NCI-H2171 treated with DMSO at 0.1 percent for 48 hours (cell line): ENCODE data around the gene ATF4.
A peak's percentile ranks its signal among the peaks of the same experiment; 100 is the strongest.

Source experiments
- DNase-seq: peaks from one replicate; lab custom pipeline; 2025; lab: John Stamatoyannopoulos, UW

ATF4 gene, protein sequence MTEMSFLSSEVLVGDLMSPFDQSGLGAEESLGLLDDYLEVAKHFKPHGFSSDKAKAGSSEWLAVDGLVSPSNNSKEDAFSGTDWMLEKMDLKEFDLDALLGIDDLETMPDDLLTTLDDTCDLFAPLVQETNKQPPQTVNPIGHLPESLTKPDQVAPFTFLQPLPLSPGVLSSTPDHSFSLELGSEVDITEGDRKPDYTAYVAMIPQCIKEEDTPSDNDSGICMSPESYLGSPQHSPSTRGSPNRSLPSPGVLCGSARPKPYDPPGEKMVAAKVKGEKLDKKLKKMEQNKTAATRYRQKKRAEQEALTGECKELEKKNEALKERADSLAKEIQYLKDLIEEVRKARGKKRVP

DNA sequence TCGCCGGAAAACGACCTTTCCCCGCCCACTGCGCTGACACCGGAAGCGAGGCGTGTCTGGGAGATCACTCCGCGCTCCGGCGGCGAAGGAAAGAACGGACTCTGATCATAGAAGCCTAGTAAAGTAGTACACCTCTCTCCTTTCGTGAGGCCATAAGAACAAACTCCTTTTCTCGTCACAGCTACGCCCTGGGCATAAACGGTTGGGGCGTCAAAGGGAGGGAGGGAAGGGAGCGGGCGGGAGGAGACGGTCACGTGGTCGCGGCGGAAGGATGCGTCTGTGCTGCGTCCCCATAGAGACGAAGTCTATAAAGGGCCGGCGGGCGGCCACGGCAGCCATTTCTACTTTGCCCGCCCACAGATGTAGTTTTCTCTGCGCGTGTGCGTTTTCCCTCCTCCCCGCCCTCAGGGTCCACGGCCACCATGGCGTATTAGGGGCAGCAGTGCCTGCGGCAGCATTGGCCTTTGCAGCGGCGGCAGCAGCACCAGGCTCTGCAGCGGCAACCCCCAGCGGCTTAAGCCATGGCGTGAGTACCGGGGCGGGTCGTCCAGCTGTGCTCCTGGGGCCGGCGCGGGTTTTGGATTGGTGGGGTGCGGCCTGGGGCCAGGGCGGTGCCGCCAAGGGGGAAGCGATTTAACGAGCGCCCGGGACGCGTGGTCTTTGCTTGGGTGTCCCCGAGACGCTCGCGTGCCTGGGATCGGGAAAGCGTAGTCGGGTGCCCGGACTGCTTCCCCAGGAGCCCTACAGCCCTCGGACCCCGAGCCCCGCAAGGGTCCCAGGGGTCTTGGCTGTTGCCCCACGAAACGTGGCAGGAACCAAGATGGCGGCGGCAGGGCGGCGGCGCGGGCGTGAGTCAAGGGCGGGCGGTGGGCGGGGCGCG lies at the start of gene ATF4:
TSS of gene ATF4 (plus strand) at position 337 of the 880 bp plus-strand sequence. CDS start 884 bp downstream, outside the sequence.
- no peak for DNase-seq

DNA sequence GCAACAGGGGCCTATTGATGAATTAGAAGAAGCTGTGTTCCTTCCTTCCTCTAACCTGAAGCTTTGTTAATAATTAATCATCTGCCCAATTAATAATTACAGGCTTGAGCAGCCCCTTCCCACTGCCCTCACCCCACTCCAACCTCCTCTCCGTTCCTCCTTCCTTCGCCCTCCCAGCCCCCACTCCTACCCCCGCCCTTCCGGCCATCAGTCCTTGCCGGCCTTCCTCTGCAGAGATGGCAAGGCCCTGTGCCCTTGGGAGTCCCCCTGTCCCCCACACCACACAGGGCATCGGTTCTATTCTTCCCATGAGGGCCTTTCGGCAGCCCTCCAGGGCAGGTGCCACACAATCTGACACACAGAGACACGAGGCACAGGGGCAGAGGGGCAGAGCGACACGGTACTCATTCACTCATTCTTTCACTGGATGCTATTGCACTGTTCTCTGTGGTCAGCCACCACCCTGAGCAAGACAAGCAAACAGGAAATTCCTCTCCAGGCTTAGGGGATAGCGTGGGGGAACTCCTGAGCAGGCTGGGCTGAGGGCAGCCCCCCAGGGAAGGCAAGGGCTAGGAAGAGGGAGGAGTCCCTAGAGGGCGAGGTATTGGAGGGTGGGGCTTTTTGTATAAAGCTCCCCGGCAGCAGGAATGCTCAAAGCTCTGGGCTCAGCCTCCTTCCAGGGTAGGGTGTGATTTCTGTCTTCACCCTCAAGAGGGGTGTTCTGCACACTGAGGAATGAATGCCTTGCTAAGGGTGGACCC lies 48.8 kb upstream of the ATF4 start:
- no peak for DNase-seq

DNA sequence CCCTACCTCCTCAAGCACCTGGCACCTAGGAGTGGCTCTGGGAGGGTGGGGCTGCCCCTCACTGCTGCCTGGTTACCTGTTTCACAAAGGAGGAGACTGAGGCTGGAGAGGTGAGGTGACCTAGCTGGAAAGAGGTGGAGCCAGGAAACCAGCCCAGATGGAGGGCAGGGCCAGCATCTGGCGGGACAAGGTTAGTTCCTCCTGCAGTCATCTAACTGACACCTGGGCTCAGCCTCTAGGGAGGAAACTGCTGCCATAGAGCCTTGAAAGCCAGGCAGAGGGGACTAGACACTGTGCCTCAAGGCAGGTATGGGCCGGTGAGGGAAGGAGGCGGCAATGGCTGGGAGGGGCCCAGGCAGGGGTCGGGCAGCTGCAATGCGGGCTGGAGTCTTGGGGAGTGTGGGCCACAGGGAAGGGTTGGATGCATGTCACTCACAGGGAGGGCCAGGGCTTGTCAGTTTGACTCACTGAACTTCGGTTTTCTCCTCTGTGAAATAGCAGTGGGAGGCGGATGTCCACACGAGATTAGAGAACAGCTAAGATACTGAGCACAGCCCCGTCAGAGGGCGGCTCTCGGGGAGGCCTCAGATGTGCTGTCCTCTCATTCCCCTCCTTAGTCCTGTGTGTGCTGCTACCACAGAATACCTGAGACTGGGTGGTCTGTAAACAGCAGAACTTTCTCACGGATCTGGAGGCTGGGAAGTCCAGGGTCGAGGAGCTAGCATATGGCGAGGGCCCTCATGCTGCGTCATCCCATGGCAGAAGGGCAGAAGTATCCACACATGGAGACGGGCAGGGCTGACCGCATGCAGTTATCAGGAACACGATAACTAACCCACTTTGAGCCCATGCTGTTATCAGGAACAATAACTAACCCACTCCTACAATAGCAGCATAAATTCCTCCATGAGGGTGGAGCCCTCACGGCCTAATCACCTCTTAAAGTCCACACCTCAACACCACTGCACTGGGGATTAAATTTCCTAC lies 47.5 kb upstream of the ATF4 start:
- DNase-seq, result peak; percentile 89

DNA sequence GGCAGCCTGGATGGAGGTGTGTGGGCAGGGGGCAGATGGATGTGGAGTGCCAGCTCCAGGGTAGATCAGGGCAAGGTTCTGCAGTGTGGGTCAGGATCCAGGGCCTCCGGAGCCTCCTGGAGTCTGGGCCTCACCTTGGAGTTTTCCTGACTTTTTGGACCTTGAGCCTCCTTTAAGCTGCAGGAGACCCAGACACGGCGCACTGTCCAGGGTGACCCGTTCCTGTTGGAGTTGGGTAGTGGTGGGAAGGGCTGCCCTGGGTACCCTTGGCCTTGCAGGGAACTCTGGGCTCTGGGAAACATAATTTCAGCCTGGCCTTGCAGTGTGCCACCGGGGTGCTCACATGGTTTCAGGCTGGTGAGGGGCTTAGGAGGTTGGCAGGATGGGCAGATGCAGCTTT lies 46.5 kb upstream of the ATF4 start:
- no peak for DNase-seq

DNA sequence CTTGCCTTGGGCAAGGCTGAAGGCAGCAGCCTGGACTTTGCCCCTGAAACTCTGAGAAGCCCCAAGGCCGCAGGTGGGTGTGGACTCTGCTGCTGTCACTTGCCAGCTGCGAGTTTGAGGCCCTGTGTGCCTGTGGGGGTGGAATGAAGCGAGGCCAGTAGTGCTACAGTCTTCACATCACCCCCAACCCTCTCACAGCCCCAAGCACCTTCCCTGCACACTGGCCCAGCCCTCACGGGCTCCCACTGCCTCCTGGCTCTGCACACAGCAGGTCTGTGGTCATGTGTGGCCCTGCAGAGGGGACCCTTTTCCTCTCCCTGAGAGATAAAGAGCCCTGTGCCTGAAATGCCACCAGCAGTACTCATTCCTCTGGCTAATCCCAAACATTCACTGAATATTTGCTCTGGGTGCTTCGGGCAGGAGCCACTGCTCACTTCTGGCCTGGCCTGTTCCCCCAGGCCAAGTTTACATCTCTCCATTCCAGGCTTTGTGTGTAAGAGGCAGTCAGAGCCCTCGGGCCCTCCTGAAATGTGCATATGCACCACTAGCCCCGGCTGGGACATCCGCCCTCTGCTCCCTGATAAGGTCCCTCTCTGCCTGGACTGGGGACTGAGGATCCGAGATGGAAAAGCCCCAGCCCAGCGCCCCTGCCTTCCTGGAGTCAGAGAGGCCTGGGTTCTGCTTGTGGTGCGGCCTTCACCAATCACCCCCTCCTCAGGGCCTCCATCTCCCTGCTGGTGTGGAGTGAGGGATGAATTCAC lies 45.8 kb upstream of the ATF4 start:
- no peak for DNase-seq

DNA sequence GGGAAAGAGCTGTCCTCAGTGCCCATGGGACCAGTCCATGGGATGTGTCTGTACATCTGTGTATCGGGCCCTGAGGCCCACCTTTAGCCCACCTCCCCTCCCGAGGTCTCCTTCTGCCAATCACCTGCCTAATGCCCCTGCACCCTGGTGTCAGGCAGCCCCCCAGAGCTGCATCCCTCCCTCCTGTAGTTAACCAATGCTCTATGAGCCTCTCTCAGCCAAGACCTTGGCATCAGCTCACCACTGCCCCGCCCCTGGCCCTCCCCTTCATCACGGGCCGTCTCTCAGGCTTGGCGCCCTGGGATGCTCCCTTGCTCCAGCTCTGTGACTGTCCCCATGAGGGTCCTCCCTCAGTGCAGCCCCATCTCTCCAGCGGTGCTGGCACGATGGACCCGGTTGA lies 45.0 kb upstream of the ATF4 start:
- no peak for DNase-seq

DNA sequence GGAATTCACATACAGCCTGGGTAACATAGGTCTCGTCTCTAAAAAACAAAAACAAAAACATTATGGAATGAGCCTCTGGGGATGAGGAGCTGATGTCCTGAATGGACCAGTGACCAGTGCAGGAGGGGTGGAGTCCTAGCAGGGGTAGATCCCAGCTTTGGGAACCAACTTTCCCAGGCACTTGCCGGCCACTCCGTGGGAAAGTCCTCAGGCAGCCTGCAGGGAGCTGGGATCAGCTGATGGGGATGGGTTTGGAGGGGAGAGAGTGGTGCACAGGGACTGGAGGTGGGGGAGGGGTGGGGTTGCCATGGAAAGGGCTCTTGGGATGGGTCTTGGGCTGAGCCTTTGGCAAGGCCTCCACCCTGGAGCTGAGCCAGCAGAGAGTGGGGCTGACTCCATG lies 44.5 kb upstream of the ATF4 start:
- DNase-seq, result no peak

DNA sequence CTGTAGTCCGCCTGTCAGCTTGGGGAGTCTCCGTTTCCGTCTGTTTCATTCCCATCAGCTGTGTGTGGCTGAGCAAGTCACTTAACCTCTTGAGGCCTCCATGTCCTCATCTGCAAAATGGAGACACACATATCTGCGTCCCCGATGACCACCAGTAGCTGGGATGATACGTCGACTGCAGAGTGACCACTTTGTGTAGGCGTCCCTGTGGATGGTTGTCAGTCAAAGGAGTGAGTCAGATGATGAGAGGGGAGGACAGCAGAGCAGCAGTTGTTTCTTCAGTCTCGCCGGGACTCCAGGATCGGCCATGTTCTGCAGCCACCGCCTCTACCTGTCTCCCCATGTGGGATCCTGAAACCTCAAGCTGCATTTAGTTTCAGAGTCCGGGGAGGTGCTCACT lies 43.7 kb upstream of the ATF4 start:
- no peak for DNase-seq

DNA sequence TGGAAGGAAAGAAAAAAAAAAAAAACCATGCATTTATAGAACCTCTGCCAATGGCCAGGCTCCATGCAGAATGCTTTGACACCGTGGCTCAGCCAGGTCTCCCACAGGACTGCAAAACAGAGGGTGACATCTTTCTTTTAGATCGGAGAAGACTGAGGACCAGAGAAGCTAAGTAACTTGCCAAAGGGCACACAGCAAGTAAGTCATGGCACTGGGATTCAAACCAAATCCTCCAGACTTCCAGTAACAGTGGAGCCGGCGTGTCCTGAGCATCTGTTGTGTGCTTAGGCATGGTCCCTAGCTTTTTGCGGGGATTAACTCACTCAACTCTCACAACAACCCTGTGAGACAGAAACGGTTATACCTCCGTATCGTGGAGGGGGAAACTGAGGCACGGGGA lies 42.8 kb upstream of the ATF4 start:
- DNase-seq, result no peak

DNA sequence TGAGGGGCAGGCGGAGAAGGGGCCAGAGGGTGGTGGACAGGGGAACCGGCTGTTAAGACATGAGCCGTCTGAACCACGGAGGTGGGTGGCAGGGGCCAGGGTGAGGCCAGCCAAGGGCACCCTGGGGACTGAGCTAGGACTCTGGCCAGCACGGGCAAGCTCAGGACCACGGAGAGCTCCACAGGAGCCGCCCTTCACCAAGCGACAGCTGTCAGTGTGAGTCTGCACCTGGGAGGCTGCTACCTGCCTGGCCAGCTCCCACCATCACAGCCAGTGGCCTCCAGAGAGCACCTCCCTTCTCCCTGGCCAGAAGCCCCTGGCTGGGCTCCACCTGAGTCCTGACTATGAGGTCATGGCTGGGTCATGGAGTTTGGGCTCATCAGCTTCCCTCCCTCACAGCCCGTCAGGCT lies 41.9 kb upstream of the ATF4 start:
- DNase-seq, result no peak

DNA sequence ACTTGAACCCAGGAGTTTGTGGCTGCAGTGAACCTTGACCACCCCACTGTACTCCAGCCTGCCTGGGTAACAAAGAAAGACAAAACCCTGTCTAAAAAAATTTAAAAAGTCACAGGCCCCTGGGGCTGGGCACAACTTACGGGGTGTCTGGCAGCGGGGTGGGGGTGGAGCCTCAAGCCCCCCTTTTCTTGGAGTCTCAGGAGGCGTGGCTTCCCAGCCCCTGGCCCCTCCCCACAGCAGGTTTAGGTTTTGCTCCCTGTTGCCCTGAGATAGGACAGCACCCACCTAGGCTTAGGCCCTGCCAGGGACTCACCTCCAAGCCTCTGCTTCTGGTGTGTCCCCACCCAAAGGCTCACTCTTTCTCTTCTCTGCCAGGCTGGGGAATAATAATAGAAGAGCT lies 41.1 kb upstream of the ATF4 start:
- DNase-seq, result no peak

DNA sequence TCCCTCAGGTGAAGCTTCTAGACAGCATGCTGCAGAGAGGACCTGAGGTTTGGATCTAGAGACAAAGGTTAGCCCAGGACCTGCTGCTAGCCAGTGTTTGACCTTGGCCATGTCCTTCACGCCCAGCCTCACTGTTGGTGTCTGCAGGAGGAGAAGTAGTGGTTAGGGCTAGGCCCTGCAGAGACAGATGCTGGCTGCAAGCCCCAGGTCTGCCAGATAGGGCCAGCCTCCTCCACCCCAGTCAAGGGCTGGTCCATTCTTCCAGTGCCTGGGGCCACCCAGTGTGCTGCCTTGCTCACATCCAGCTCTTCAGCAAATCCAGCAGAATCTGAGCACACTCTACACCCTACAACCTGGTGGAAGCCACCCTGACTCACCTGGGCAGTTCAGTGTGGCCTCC lies 39.8 kb upstream of the ATF4 start:
- no peak for DNase-seq

DNA sequence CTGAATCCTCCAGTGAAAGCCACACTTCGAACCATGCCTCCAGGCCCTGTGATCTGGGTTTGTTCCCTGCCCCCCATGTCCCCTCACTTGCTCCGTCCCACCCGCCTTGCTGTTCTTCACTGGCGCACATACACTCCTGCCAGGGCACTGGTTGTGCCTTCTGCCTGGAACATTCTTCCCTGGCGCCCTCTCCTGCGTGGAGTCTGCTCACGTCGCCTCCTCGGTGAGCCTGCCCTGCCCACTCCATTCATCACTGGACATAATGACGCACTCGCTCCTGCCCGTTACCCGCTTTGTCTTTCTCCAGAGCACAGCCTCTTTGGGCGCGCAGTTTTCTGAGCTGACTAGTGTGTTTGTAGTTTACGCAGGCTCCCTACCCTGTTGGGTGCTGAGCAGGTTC lies 39.3 kb upstream of the ATF4 start:
- no peak for DNase-seq

DNA sequence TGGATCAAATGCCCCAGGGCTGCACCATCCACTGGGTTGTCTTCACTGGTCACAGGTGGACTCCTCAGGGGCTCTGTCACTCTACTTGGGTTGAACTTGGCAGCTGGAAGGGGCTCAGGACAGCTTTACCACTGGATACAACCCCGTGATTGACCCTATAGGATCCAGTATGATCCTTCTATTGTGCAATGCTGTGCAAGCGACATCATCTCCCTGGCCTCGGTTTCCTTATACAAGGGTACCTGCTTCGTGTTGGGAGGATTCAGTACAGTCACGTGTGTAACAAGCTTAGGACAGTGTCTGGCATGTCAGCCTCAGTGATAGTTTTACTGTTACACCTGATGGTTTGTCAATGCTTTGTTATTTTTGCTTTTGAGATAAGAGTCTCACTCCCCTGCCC lies 38.8 kb upstream of the ATF4 start:
- no peak for DNase-seq

DNA sequence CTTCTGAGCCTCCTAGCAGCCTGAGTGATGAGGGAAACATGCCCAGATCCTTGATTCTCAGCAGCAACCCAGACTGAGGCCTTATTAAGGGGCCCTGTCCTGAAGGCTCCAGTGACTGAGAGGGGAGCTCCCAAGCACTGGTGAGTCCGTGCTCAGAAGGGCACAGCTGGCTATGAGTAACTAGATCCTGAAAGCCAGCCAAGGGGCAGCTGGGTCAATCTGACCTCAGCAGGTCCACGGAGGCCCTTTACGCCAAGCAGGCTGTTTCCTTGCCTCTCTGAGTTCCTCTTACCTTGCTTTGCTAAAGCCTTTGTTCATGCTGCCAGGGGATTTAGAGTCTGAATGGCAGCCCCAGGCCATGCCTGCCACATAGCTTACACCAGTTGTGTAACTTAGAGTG lies 37.6 kb upstream of the ATF4 start:
- no peak for DNase-seq

DNA sequence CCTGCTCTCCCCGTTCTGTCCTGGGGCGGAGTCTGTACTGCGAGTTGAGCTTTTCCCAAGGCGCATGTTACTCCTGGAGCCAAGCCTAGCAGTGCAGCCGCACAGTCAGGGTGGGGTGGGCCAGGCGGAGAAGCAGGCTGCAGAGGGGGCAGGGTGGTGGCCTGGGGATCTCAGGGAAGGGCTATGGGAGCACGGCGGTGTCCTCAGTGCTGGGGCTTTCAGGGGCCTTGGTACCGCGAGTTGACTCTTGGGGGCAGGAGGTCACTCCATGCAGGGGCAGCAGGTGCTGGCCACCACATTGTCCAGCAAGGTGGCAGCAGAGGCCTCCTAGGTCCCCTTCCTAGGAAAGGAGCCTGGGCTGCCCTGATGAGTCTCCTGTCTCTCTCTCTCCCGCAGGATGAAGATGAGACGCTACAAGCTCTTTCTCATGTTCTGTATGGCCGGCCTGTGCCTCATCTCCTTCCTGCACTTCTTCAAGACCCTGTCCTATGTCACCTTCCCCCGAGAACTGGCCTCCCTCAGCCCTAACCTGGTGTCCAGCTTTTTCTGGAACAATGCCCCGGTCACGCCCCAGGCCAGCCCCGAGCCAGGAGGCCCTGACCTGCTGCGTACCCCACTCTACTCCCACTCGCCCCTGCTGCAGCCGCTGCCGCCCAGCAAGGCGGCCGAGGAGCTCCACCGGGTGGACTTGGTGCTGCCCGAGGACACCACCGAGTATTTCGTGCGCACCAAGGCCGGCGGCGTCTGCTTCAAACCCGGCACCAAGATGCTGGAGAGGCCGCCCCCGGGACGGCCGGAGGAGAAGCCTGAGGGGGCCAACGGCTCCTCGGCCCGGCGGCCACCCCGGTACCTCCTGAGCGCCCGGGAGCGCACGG lies 33.2 kb upstream of the ATF4 start:
- no peak for DNase-seq

DNA sequence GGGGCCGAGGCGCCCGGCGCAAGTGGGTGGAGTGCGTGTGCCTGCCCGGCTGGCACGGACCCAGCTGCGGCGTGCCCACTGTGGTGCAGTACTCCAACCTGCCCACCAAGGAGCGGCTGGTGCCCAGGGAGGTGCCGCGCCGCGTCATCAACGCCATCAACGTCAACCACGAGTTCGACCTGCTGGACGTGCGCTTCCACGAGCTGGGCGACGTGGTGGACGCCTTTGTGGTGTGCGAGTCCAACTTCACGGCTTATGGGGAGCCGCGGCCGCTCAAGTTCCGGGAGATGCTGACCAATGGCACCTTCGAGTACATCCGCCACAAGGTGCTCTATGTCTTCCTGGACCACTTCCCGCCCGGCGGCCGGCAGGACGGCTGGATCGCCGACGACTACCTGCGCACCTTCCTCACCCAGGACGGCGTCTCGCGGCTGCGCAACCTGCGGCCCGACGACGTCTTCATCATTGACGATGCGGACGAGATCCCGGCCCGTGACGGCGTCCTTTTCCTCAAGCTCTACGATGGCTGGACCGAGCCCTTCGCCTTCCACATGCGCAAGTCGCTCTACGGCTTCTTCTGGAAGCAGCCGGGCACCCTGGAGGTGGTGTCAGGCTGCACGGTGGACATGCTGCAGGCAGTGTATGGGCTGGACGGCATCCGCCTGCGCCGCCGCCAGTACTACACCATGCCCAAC lies 32.4 kb upstream of the ATF4 start:
- DNase-seq, result no peak

DNA sequence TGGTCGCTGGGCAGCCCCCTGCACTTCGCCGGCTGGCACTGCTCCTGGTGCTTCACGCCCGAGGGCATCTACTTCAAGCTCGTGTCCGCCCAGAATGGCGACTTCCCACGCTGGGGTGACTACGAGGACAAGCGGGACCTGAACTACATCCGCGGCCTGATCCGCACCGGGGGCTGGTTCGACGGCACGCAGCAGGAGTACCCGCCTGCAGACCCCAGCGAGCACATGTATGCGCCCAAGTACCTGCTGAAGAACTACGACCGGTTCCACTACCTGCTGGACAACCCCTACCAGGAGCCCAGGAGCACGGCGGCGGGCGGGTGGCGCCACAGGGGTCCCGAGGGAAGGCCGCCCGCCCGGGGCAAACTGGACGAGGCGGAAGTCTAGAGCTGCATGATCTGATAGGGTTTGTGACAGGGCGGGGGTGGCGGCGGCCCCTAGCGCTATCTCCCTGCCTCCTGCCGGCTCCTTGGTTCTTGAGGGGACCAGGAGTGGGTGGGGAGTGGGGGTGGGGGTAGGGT lies 31.7 kb upstream of the ATF4 start:
- DNase-seq, result no peak
